HEK293 (cell line): ENCODE results near the gene NUFIP2.

ENCODE experiments used
- SCRT2 ChIP-seq: fragments of 450-650 bp; formaldehyde crosslinking; IDR thresholded peaks from 2 replicates; pipeline ENCODE4 v1.5.1; 2016; ENCODE audit warnings: missing biosample characterization, missing genetic modification characterization
- SP2 ChIP-seq: fragments of 450-650 bp; formaldehyde crosslinking; IDR thresholded peaks from 2 replicates; pipeline ENCODE4 v1.5.1; 2016; ENCODE audit warnings: missing biosample characterization, missing genetic modification characterization
- ZNF214 ChIP-seq: fragments of 450-650 bp; formaldehyde crosslinking; IDR thresholded peaks from 2 replicates; pipeline ENCODE4 v1.5.1; 2017; ENCODE audit warnings: missing biosample characterization, mild to moderate bottlenecking, missing genetic modification characterization, borderline replicate concordance
- ZNF23 ChIP-seq: fragments of 450-650 bp; formaldehyde crosslinking; IDR thresholded peaks from 2 replicates; pipeline ENCODE4 v1.5.1; 2016; ENCODE audit warnings: missing biosample characterization, missing genetic modification characterization, borderline replicate concordance
- ZNF585B ChIP-seq: fragments of 450-650 bp; formaldehyde crosslinking; IDR thresholded peaks from 2 replicates; pipeline ENCODE4 v1.5.1; 2016; ENCODE audit warnings: missing biosample characterization, missing genetic modification characterization
- TF ChIP-seq, protein P1 (sequence below): fragments of 450-650 bp; formaldehyde crosslinking; IDR thresholded peaks from 2 replicates; pipeline ENCODE4 v1.5.1; 2016; ENCODE audit warnings: missing biosample characterization, missing genetic modification characterization, low read depth
- TF ChIP-seq, protein P2 (sequence below): fragments of 450-650 bp; formaldehyde crosslinking; IDR thresholded peaks from 2 replicates; pipeline ENCODE4 v1.5.1; 2016; ENCODE audit warnings: missing biosample characterization, missing genetic modification characterization
- TF ChIP-seq, protein P3 (sequence below): fragments of 450-650 bp; formaldehyde crosslinking; IDR thresholded peaks from 2 replicates; pipeline ENCODE4 v1.5.1; 2016; ENCODE audit warnings: missing biosample characterization, missing genetic modification characterization, low read depth

DNA sequence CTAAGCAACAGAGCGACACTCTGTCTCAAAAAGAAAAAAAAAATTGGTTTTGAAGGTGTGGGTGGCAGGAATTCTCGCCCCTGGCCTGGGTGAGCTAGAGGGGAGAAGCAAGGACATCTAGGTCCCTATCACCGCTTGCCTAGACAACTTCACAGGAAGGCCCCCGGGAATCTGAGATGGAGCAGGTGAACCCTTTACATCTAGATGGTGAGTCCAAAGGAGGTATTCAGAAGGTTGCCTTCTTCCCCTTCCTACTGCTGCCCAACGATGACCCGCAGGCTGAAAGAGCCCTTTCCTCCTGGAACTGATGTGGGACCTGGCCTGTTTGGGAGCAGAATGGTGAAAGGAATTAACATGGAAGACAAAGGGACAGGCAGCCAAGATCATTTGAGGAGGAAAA, 48.5 kb downstream of the NUFIP2 start:
- TF ChIP-seq SP2 (no peak), ZNF23 (tag by site-specific recombination) (no peak), SCRT2 (tag by site-specific recombination) (no peak), ZNF214 (tag by site-specific recombination) (no peak), ZNF585B (tag by site-specific recombination) (no peak)
- TF ChIP-seq, protein P1, sequence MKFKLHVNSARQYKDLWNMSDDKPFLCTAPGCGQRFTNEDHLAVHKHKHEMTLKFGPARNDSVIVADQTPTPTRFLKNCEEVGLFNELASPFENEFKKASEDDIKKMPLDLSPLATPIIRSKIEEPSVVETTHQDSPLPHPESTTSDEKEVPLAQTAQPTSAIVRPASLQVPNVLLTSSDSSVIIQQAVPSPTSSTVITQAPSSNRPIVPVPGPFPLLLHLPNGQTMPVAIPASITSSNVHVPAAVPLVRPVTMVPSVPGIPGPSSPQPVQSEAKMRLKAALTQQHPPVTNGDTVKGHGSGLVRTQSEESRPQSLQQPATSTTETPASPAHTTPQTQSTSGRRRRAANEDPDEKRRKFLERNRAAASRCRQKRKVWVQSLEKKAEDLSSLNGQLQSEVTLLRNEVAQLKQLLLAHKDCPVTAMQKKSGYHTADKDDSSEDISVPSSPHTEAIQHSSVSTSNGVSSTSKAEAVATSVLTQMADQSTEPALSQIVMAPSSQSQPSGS (tag by site-specific recombination): no peak
- TF ChIP-seq, protein P2, sequence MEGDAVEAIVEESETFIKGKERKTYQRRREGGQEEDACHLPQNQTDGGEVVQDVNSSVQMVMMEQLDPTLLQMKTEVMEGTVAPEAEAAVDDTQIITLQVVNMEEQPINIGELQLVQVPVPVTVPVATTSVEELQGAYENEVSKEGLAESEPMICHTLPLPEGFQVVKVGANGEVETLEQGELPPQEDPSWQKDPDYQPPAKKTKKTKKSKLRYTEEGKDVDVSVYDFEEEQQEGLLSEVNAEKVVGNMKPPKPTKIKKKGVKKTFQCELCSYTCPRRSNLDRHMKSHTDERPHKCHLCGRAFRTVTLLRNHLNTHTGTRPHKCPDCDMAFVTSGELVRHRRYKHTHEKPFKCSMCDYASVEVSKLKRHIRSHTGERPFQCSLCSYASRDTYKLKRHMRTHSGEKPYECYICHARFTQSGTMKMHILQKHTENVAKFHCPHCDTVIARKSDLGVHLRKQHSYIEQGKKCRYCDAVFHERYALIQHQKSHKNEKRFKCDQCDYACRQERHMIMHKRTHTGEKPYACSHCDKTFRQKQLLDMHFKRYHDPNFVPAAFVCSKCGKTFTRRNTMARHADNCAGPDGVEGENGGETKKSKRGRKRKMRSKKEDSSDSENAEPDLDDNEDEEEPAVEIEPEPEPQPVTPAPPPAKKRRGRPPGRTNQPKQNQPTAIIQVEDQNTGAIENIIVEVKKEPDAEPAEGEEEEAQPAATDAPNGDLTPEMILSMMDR (tag by site-specific recombination): no peak
- TF ChIP-seq, protein P3, sequence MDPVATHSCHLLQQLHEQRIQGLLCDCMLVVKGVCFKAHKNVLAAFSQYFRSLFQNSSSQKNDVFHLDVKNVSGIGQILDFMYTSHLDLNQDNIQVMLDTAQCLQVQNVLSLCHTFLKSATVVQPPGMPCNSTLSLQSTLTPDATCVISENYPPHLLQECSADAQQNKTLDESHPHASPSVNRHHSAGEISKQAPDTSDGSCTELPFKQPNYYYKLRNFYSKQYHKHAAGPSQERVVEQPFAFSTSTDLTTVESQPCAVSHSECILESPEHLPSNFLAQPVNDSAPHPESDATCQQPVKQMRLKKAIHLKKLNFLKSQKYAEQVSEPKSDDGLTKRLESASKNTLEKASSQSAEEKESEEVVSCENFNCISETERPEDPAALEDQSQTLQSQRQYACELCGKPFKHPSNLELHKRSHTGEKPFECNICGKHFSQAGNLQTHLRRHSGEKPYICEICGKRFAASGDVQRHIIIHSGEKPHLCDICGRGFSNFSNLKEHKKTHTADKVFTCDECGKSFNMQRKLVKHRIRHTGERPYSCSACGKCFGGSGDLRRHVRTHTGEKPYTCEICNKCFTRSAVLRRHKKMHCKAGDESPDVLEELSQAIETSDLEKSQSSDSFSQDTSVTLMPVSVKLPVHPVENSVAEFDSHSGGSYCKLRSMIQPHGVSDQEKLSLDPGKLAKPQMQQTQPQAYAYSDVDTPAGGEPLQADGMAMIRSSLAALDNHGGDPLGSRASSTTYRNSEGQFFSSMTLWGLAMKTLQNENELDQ (tag by site-specific recombination): no peak
